ENCODE measurements around the gene GAN.
"Not testable (repeated sequence)": the region's sequence is repeated elsewhere in the genome, so short reads cannot be mapped to it uniquely, and the experiment has no call there.

GAN gene

GRCh38 chr16:81310045-81310644, 4.6 kb upstream of the GAN start:
- DNase-seq, result no peak

- DNase-seq, result no peak
Measured at GRCh38 chr16:81311762-81312161, 3.0 kb upstream of the GAN start.

- peak; percentile 27 for DNase-seq
Measured at GRCh38 chr16:81313701-81314602, 810 bp upstream of the GAN start.

- peak; percentile 20 for DNase-seq
Measured at GRCh38 chr16:81315271-81316175, 761 bp downstream of the GAN start.

DNA sequence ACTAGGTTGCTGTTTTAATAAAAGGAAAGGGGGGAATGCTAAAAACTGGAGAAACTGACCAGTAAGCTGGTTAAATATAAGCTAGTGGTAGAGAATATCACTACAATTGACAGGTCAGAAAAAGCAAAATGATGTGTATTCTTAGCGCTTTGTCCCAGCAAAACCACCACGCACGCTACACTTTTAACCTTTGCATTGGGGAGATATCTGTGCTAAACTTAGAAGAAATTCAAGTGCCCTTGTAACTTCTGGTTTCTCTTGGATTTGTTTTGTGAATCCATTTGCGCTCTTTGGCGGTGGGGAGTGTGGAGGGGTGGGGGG, 1.4 kb downstream of the GAN start:
- no peak for DNase-seq

GRCh38 chr16:81318711-81319110, 3.9 kb downstream of the GAN start:
- DNase-seq, result no peak

- no peak for DNase-seq
Measured at GRCh38 chr16:81319221-81319912, 4.6 kb downstream of the GAN start.

- DNase-seq, result no peak
Measured at GRCh38 chr16:81321039-81321438, 6.3 kb downstream of the GAN start.

- no peak for DNase-seq
Measured at GRCh38 chr16:81321536-81321935, 6.8 kb downstream of the GAN start.

GRCh38 chr16:81324808-81325207, 10.0 kb downstream of the GAN start:
- DNase-seq, result no peak

- no peak for DNase-seq
Measured at GRCh38 chr16:81327011-81327410, 12.2 kb downstream of the GAN start.

DNA sequence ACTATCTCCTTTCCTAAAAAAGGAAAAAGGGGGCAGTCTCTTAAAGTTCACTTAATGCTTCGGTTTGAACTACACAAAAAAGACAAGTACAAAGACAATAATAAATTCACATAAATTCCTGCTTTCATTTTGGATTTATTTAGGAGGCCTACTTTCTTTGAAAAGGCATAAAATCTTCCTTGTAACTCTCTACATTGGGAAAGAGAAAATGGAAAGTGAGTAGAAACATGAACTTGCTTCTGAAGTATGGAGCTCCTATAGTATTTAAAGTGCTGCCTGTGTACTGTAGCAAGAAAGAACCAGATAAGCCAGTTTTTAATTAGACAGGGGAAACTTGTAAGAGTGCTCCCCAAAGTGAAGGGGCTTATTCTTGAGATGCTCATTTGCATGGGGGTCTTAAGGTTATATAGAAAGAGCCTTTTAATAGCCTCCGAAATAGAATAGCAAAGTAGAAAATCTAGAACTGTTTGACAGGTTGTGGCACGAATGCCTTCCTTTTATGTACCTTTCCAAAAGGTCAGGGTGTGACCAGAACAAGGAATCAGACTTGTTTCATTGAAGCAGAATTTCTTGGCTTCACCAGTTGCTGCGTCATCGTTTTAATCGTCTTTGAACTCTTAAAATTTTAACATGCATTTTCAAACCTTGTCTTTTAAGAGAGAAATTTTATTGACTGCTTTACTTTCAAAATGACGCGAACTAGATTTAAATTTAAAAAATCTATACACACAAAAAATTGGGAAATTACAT, 12.9 kb downstream of the GAN start:
- no peak for DNase-seq

GRCh38 chr16:81329947-81330346, 15.2 kb downstream of the GAN start:
- DNase-seq, result no peak

- DNase-seq, result no peak
Measured at GRCh38 chr16:81333356-81333755, 18.6 kb downstream of the GAN start.

DNA sequence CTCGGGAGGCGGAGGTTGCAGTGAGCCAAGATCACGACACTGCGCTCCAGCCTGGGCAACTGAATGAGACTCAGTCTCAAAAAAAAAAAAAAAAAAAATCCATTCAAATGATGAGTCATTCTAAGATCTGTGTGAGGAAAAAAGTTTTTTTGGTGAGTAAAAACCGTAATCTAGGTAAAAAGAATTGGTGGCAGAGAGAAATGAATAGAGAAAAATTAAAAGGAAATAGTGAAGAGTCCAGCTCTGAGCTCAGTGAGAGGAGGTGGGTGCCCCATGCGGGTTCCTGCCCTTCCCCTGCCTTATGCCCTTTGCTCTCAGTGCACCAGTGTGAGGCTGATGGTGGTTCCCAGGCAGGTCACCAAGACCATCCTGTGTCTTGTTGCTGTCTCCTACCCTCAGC, 20.9 kb downstream of the GAN start:
- no peak for DNase-seq

DNA sequence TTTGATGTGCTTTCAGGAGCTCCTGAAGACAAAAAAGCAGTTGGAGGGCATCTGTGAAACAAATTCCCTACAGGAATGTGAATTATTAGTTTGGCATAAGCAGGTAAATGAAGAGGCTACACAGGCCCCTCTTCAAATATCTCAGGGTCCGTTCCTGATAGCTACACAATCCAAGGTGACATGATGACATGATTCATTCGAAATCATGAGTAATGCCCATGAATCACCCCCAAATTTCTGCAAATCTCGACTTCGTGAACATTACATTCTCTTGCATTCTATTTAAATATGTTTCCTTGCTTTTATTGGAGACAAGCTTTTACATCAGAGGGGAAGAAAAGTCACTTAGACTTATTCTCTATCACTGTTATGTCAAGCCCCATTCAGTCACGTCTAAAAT, 22.3 kb downstream of the GAN start:
- DNase-seq, result no peak

GRCh38 chr16:81345172-81345571, 30.4 kb downstream of the GAN start:
- DNase-seq, result not testable (repeated sequence)

- DNase-seq, result no peak
Measured at GRCh38 chr16:81347425-81347824, 32.7 kb downstream of the GAN start.

DNA sequence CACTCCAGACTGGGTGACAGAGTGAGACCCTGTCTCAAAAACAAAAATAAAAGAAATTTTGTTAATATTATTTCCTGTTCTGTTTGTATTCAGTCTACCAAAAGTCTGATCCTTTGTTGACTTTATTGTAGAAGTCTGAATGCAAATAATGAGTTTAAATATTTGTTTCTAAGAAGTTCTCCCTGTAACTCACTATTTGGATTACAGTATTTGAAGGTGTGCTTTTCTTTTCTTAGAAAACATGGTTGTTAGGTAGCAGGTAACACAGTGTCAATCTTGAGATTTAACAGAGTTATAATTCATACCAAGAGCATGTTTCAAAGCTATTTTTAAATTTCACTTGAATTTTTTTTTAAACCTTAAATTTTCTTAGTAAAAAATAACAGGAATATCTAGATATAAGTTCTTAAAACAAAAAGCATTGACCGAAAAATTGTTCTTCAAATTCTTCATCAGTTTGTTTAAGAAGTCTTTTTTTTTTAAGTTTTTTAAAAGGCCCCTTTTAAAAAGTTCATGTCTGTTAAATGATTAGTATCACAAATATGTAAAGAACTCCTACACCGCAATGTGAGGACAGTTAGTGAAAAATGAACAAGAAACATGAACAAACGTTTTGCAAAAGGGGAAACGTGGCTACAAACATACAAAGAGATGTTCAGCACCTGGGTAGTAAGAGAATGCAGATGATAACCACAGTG, 35.0 kb downstream of the GAN start:
- DNase-seq, result no peak

DNA sequence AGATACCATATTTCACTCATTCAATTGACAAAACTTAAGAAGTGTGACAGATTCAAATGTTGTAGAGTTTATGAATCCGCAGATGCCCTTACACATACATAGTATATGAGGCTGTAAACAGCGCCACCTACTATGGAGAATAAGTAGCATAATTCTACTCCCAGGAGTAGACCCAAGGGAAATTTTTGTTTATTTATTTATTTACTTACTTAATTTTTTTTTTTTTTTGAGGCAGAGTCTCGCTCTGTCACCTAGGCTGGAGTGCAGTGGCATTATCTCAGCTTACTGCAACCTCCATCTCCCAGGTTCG, 35.5 kb downstream of the GAN start:
- no peak for DNase-seq

DNA sequence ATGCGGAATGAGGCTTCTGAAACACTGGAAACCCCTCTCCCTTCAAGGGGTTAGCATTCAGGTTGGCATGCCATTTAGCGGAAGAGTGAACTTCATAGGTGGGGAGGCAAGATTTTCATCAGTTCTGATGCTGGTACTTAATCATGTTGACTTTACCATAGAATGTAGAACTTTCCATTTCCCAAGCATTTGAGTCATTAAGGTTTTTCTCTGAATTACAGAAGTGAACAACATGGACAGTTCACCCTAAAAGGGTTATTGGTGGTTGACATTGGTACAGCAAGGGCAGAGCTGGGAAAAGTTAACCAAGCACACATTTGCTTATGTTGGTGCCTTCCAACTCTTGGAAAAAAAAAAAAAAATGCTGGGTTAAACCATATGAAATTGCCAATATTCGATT, 39.1 kb downstream of the GAN start:
- DNase-seq, result no peak

DNA sequence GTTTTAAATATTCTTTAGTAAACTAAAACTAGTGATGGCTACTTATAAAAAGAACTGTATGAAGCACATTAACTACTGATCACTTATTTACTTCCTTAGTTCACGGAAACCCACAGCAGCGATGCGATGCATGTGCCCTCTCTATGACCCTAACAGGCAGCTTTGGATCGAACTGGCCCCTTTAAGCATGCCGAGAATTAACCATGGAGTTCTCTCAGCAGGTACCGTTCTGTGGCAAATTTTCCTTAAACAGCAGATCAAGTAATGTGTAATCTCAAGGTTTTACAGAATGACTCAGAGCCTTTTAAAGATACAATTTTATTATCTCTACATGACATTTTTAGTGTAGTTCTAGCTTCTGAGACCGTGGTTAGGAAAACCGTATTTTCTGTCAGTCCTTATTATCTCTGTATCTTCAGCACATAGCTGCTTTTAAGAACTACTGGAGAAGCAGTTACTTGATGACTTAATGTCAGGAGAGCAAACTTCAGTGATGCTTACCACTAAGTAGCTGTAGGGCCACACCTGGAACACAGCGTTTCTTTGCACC, 43.0 kb downstream of the GAN start:
- DNase-seq, result no peak
